ENCODE results near the gene CDK5RAP2.
"Not testable (repeated sequence)": the region's sequence is repeated elsewhere in the genome, so short reads cannot be mapped to it uniquely, and the experiment has no call there.

Gene CDK5RAP2

GRCh38 chr9:120531683-120532300 lies 48.2 kb downstream of the CDK5RAP2 start:
- Mint-ChIP-seq H3K27ac (no peak overlapping the region), H3K4me1 (no peaks in the 10 kb centered on the region), H3K4me3 (no peak overlapping the region), H3K36me3 (ENCODE audit: low read depth) (peaks cover 96% of the 10 kb centered on the region), H3K27me3 (ENCODE audit: low read depth, poor library complexity) (peaks cover 2% of the 10 kb centered on the region), H3K9me3 (no peaks in the 10 kb centered on the region)
- peak; percentile 47 for TF ChIP-seq CTCF (IDR thresholded peaks at IDR 0.05)
- DNase-seq, result no peak

- H3K4me1 Mint-ChIP-seq; H3K27ac Mint-ChIP-seq; H3K27me3 Mint-ChIP-seq (ENCODE audit: low read depth, poor library complexity); DNase-seq; H3K9me3 Mint-ChIP-seq; H3K4me3 Mint-ChIP-seq: not testable (repeated sequence)
- peaks cover 96% of the 10 kb centered on the region for H3K36me3 Mint-ChIP-seq (ENCODE audit: low read depth)
These were observed 49.6 kb downstream of the CDK5RAP2 start for GRCh38 chr9:120530220-120530832.

GRCh38 chr9:120528829-120529228 lies 51.1 kb downstream of the CDK5RAP2 start:
- Mint-ChIP-seq H3K27me3 (ENCODE audit: low read depth, poor library complexity) (peaks cover 5% of the 10 kb centered on the region), H3K4me3 (no peak overlapping the region), H3K9me3 (no peaks in the 10 kb centered on the region), H3K27ac (no peak overlapping the region), H3K4me1 (no peaks in the 10 kb centered on the region), H3K36me3 (ENCODE audit: low read depth) (peaks cover 90% of the 10 kb centered on the region)
- no peak for TF ChIP-seq CTCF (IDR thresholded peaks at IDR 0.05)
- no peak for DNase-seq

- H3K4me3 Mint-ChIP-seq, result no peak overlapping the region
- peaks cover 92% of the 10 kb centered on the region for H3K36me3 Mint-ChIP-seq (ENCODE audit: low read depth)
- DNase-seq, result no peak
These were observed 51.6 kb downstream of the CDK5RAP2 start for GRCh38 chr9:120528327-120528726.

GRCh38 chr9:120526534-120526933 lies 53.4 kb downstream of the CDK5RAP2 start:
- no peak for DNase-seq
- no peak for TF ChIP-seq CTCF (IDR thresholded peaks at IDR 0.05)
- Mint-ChIP-seq H3K4me1 (no peaks in the 10 kb centered on the region), H3K9me3 (no peaks in the 10 kb centered on the region), H3K27ac (peak overlapping the region; percentile 7), H3K36me3 (ENCODE audit: low read depth) (peaks cover 89% of the 10 kb centered on the region), H3K27me3 (ENCODE audit: low read depth, poor library complexity) (peaks cover 5% of the 10 kb centered on the region), H3K4me3 (no peak overlapping the region)

More at GRCh38 chr9:120528327-120528726, 51.6 kb downstream of the CDK5RAP2 start:
- Mint-ChIP-seq H3K27ac (no peak overlapping the region), H3K4me1 (no peaks in the 10 kb centered on the region), H3K9me3 (no peaks in the 10 kb centered on the region), H3K27me3 (ENCODE audit: low read depth, poor library complexity) (peaks cover 5% of the 10 kb centered on the region)
- no peak for TF ChIP-seq CTCF (IDR thresholded peaks at IDR 0.05)

- H3K4me3 Mint-ChIP-seq, result no peak overlapping the region
- H3K36me3 Mint-ChIP-seq (ENCODE audit: low read depth), result peaks cover 85% of the 10 kb centered on the region
- no peaks in the 10 kb centered on the region for H3K9me3 Mint-ChIP-seq
- H3K27ac Mint-ChIP-seq, result peak overlapping the region; percentile 54
- no peak for DNase-seq
- no peaks in the 10 kb centered on the region for H3K4me1 Mint-ChIP-seq
- H3K27me3 Mint-ChIP-seq (ENCODE audit: low read depth, poor library complexity), result peaks cover 5% of the 10 kb centered on the region
- no peak for TF ChIP-seq CTCF (IDR thresholded peaks at IDR 0.05)
These were observed 55.1 kb downstream of the CDK5RAP2 start for GRCh38 chr9:120524863-120525262.
